ENCODE data around the gene DUS1L.
A peak's percentile ranks its signal among the peaks of the same experiment; 100 is the strongest.

The DUS1L gene

DNA sequence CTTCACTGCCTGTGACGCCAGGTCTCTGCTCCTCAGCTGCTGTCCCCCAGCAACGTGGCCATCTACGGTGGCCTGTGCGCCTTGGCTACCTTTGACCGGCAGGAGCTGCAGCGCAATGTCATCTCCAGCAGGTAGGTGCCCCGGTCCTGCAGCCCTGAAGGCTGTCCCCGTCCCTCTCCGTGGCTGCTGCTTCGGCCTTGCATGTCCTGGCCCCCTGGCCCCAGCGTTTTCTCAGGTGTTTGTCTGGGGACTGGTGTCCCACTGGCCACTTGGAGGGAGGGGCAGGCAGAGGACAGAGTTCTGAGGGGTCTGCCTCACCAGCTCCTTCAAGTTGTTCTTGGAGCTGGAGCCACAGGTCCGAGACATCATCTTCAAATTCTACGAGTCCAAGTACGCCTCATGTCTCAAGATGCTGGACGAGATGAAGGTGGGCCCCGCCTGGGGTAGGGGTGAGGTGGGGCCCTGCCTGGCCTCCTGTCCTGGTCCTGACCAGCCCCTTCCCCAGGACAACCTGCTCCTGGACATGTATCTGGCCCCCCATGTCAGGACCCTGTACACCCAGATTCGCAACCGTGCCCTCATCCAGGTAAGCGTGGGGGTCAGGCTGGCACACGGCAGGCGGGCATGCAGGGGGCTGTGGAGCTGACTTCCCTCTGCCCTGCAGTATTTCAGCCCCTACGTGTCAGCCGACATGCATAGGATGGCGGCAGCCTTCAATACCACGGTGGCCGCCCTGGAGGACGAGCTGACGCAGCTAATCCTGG lies 9.5 kb downstream of the DUS1L start:
- no peak for TF ChIP-seq ZFX (IDR thresholded peaks at IDR 0.05)
- TF ChIP-seq, protein P1, sequence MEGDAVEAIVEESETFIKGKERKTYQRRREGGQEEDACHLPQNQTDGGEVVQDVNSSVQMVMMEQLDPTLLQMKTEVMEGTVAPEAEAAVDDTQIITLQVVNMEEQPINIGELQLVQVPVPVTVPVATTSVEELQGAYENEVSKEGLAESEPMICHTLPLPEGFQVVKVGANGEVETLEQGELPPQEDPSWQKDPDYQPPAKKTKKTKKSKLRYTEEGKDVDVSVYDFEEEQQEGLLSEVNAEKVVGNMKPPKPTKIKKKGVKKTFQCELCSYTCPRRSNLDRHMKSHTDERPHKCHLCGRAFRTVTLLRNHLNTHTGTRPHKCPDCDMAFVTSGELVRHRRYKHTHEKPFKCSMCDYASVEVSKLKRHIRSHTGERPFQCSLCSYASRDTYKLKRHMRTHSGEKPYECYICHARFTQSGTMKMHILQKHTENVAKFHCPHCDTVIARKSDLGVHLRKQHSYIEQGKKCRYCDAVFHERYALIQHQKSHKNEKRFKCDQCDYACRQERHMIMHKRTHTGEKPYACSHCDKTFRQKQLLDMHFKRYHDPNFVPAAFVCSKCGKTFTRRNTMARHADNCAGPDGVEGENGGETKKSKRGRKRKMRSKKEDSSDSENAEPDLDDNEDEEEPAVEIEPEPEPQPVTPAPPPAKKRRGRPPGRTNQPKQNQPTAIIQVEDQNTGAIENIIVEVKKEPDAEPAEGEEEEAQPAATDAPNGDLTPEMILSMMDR (conservative IDR thresholded peaks at IDR 0.05) = no peak
- peak overlapping the region; percentile 0; the same call in 1 of the 2 replicates for H3K27ac ChIP-seq

- TF ChIP-seq, protein P1 (conservative IDR thresholded peaks at IDR 0.05) = no peak
- TF ChIP-seq ZFX (IDR thresholded peaks at IDR 0.05) = no peak
- H3K27ac ChIP-seq = peak overlapping the region; percentile 0; the same call in 1 of the 2 replicates
These were observed 10.3 kb downstream of the DUS1L start for GRCh38 chr17:82055023-82055964.

DNA sequence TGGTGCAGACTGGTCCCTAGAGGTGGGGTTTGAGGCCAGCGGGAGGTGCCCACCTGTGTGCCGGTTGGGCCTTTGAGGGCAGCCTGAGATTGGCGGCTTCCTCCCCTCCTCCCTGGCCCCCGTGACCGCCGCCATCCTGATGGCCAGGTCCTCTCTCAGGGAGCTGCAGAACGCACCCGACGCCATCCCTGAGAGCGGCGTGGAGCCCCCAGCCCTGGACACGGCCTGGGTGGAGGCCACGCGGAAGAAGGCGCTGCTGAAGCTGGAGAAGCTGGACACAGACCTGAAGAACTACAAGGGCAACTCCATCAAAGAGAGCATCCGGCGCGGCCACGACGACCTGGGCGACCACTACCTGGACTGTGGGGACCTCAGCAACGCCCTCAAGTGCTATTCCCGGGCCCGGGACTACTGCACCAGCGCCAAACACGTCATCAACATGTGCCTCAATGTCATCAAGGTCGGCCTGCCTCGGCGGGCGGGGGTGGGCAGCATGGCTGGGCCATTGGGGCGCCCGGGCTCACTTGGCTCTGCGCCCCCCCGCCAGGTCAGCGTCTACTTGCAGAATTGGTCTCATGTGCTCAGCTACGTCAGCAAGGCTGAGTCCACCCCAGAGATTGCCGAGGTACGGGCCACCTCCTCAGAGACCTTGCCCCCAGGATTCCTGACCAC lies 11.1 kb downstream of the DUS1L start:
- H3K27ac ChIP-seq = no peak overlapping the region
- TF ChIP-seq, protein P1 (conservative IDR thresholded peaks at IDR 0.05) = no peak
- TF ChIP-seq ZFX (IDR thresholded peaks at IDR 0.05) = no peak

- TF ChIP-seq, protein P1 (conservative IDR thresholded peaks at IDR 0.05) = no peak
- no peak for TF ChIP-seq ZFX (IDR thresholded peaks at IDR 0.05)
- H3K27ac ChIP-seq = no peak overlapping the region
These were observed 11.9 kb downstream of the DUS1L start for GRCh38 chr17:82053556-82054263.

DNA sequence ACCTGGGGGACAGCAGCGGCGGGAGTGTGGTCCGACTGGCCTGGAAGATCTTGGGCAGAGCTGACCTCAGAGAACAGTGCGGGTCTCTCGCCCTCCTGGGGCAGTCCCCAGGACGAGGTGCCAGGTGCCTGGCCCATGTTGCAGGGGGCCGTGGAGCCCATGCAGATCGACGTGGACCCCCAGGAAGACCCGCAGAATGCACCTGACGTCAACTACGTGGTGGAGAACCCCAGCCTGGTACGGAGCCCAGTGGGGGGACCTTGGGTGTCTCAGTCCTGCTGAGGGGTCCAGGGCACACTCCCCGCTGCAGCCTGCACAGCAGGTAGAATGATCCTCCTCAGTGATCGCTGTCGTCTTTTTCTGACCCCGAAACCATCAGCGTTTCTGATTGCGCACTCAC lies 12.5 kb downstream of the DUS1L start:
- peak overlapping the region; percentile 75 for H3K27ac ChIP-seq
- TF ChIP-seq ZFX (IDR thresholded peaks at IDR 0.05) = no peak
- TF ChIP-seq, protein P1 (conservative IDR thresholded peaks at IDR 0.05) = no peak

DNA sequence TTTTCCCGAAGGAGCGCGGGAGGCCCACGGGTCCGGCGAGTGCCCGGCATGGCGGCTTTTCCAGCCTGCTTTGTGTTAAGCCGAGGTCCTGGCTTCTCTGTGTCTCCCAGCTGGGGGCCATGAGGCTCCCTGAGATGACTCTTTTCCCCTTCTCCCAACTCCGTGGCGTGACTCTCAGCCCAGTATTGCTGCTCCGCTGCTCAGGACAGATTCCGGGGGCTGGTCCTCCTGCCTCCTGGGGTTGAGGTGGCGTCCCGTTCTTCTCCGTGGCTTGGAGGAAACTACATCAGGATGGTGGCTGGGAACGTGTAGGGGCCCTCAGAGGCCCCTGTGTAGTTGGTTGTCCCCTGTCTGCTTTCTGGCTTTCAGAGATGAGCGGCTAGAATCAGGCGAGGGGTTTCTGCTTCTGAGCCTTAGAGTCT lies 13.0 kb downstream of the DUS1L start:
- no peak for TF ChIP-seq ZFX (IDR thresholded peaks at IDR 0.05)
- TF ChIP-seq, protein P1 (conservative IDR thresholded peaks at IDR 0.05) = no peak
- H3K27ac ChIP-seq = peak overlapping the region; percentile 75
